ENCODE data around the gene NEK1.

- TF ChIP-seq CTCF (IDR thresholded peaks at IDR 0.05; ENCODE audit: insufficient read depth, low read depth, low read length) (no peak), EZH2 (IDR thresholded peaks at IDR 0.05; ENCODE audit: insufficient read depth, low read length) (no peak)
Observed at GRCh38 chr4:169658196-169658595, 45.8 kb upstream of the NEK1 start.

All from astrocyte (in vitro differentiated cells and primary cell).